ENCODE data around the gene TMEM273. TPM values are rescaled to one million over a fixed set of nuclear protein-coding genes. Genes with fewer than 3 reads are reported as not detected.

TMEM273 gene
- total RNA-seq, 1 donor from 2014 or later: 11.1 TPM

GRCh38 chr10:49141541-49142332 is 46.5 kb downstream of the TMEM273 start:
- intact Hi-C loops (cut with micrococcal nuclease): no loop called here

GRCh38 chr10:49140304-49141177 is 47.6 kb downstream of the TMEM273 start:
- intact Hi-C loops (cut with micrococcal nuclease): no loop called here

GRCh38 chr10:49139846-49140195 is 48.4 kb downstream of the TMEM273 start:
- intact Hi-C loops (cut with micrococcal nuclease): no loop called here

GRCh38 chr10:49139028-49139845 is 49.0 kb downstream of the TMEM273 start:
- intact Hi-C loops (cut with micrococcal nuclease): no loop called here

GRCh38 chr10:49138361-49138891 is 49.8 kb downstream of the TMEM273 start:
- intact Hi-C loops (cut with micrococcal nuclease): no loop called here

GRCh38 chr10:49136525-49136924 is 51.7 kb downstream of the TMEM273 start:
- intact Hi-C loops (cut with micrococcal nuclease): no loop called here

- intact Hi-C loops (cut with micrococcal nuclease): no loop called here
Observed at GRCh38 chr10:49135575-49136313, 52.4 kb downstream of the TMEM273 start.

- intact Hi-C loops (cut with micrococcal nuclease): no loop called here
Observed at GRCh38 chr10:49134327-49134726, 53.9 kb downstream of the TMEM273 start.

- intact Hi-C loops (cut with micrococcal nuclease): no loop called here
Observed at GRCh38 chr10:49133706-49134248, 54.4 kb downstream of the TMEM273 start, which contains the start of gene FAM170B. Gene FAM170B, minus strand, starts transcription at chr10:49134021. Its CDS starts 103 bp downstream, at chr10:49133918.

- intact Hi-C loops (cut with micrococcal nuclease): no loop called here
Observed at GRCh38 chr10:49132362-49132737, 55.8 kb downstream of the TMEM273 start.

GRCh38 chr10:49131507-49132361 is 56.5 kb downstream of the TMEM273 start:
- intact Hi-C loops (cut with micrococcal nuclease): no loop called here

- intact Hi-C loops (cut with micrococcal nuclease): no loop called here
Observed at GRCh38 chr10:49129376-49129775, 58.8 kb downstream of the TMEM273 start.

- intact Hi-C loops (cut with micrococcal nuclease): no loop called here
Observed at GRCh38 chr10:49128854-49129253, 59.3 kb downstream of the TMEM273 start.

- intact Hi-C loops (cut with micrococcal nuclease): no loop called here
Observed at GRCh38 chr10:49123981-49124950, 63.9 kb downstream of the TMEM273 start.

GRCh38 chr10:49120911-49121310 is 67.3 kb downstream of the TMEM273 start:
- intact Hi-C loops (cut with micrococcal nuclease): no loop called here

GRCh38 chr10:49119746-49120145 is 68.4 kb downstream of the TMEM273 start:
- intact Hi-C loops (cut with micrococcal nuclease): no loop called here

- intact Hi-C loops (cut with micrococcal nuclease): no loop called here
Observed at GRCh38 chr10:49118430-49119074, 69.6 kb downstream of the TMEM273 start.

All from T-helper 1 cell treated with Interleukin-12 subunit alpha and Interleukin-12 subunit beta and Interleukin-4 antibody, amounts not matched to agents 30 ng/mL and 1 ng/mL, for 36 hours (primary cell).